Choroid plexus epithelial cell (primary cell): ENCODE data around the gene ALPL.
A peak's percentile ranks its signal among the peaks of the same experiment; 100 is the strongest.

Experiments used
- DNase-seq: peaks from one replicate; pipeline ENCODE4 v3.0.0-alpha.2; 2010; ENCODE audit warnings: low read depth
- H3K4me3 ChIP-seq: 2 replicates; pipeline ENCODE4 v1.5.1; 2011; ENCODE audit warnings: low read depth, mild to moderate bottlenecking, control low read depth, low read length, moderate library complexity
- CTCF ChIP-seq: conservative IDR thresholded peaks from 2 replicates; pipeline ENCODE4 v1.5.1; 2011; ENCODE audit warnings: low read depth, mild to moderate bottlenecking, control low read depth, inconsistent platforms, low read length, moderate library complexity

ALPL gene

GRCh38 chr1:21572221-21572620, 63.0 kb downstream of the ALPL start:
- no peak overlapping the region for H3K4me3 ChIP-seq
- DNase-seq = no peak
- no peak for TF ChIP-seq CTCF

GRCh38 chr1:21572735-21573277, 63.6 kb downstream of the ALPL start:
- no peak overlapping the region for H3K4me3 ChIP-seq
- DNase-seq = no peak
- no peak for TF ChIP-seq CTCF

- no peak for DNase-seq
- H3K4me3 ChIP-seq = no peak overlapping the region
- no peak for TF ChIP-seq CTCF
Observed at GRCh38 chr1:21573475-21573874, 64.3 kb downstream of the ALPL start.

- TF ChIP-seq CTCF = peak; percentile 68
- DNase-seq = peak; percentile 90
- H3K4me3 ChIP-seq = no peak overlapping the region
Observed at GRCh38 chr1:21573971-21574465, 64.8 kb downstream of the ALPL start.

- DNase-seq = peak; percentile 78
- H3K4me3 ChIP-seq = peak overlapping the region; percentile 24
Observed at GRCh38 chr1:21574466-21575151, 65.4 kb downstream of the ALPL start.

GRCh38 chr1:21575351-21575942, 66.2 kb downstream of the ALPL start:
- TF ChIP-seq CTCF = no peak
- H3K4me3 ChIP-seq = no peak overlapping the region
- DNase-seq = no peak

More at GRCh38 chr1:21574466-21575151, 65.4 kb downstream of the ALPL start:
- peak; percentile 25 for TF ChIP-seq CTCF
